Esophagus muscularis mucosa (tissue), 4 donors: ENCODE data around the gene CCNL2. TPM values are rescaled to one million over a fixed set of nuclear protein-coding genes. Genes with fewer than 3 reads are reported as not detected.
"Not testable (repeated sequence)": the region's sequence is repeated elsewhere in the genome, so short reads cannot be mapped to it uniquely, and the experiment has no call there.

Experiments used
- DNase-seq: peaks from one replicate; pipeline ENCODE4 v3.0.0-alpha.2; 2017; ENCODE audit errors: extremely low spot score
- H3K27ac ChIP-seq, 4 donors: fragments of 200-600 bp; sonication (generic); replicated peaks in 1 of 4; 1 replicate in 3 of 4; 2 replicates in 1 of 4; pipeline ENCODE4 v1.5.1; 2016 to 2019; ENCODE audit warnings: mild to moderate bottlenecking in 1 of 4
- H3K27me3 ChIP-seq, 4 donors: fragments of 200-600 bp; sonication (generic); one replicate each; pipeline versions ENCODE4 v1.5.1 to v1.6.0; 2016 to 2019
- H3K36me3 ChIP-seq, 4 donors: fragments of 200-600 bp; sonication (generic); one replicate each; pipeline ENCODE4 v1.5.1; 2016 to 2019
- H3K4me1 ChIP-seq, 4 donors: fragments of 200-600 bp; sonication (generic); one replicate each; pipeline ENCODE4 v1.5.1; 2016 to 2019
- H3K4me3 ChIP-seq, 4 donors: fragments of 200-600 bp; sonication (generic); 1 replicate in 2 of 4; 2 replicates in 2 of 4; pipeline ENCODE4 v1.5.1; 2016 to 2019; ENCODE audit warnings: mild to moderate bottlenecking in 4 of 4, moderate library complexity in 1 of 4
- H3K9me3 ChIP-seq, 4 donors: fragments of 200-600 bp; sonication (generic); 1 replicate in 3 of 4; 2 replicates in 1 of 4; pipeline ENCODE4 v1.5.1; 2016 to 2019
- CTCF ChIP-seq, 3 experiments: fragments of 200-600 bp in 2 of 3; fragments of 450-650 bp in 1 of 3; sonication (generic) in 2 of 3; IDR thresholded peaks; one replicate each; pipeline ENCODE4 v1.5.1; 2017 to 2019; ENCODE audit warnings: antibody characterized with exemption in 3 of 3, mild to moderate bottlenecking in 2 of 3, moderate library complexity in 1 of 3
- EP300 ChIP-seq: sonication (generic); formaldehyde crosslinking; IDR thresholded peaks from one replicate; pipeline ENCODE4 v1.6.1; 2017; ENCODE audit warnings: antibody characterized with exemption
- POLR2A ChIP-seq: fragments of 450-650 bp; IDR thresholded peaks from one replicate; pipeline ENCODE4 v1.6.1; 2017; ENCODE audit warnings: antibody characterized with exemption, moderate library complexity, mild to moderate bottlenecking, low read depth
- POLR2AphosphoS5 ChIP-seq, 2 donors: sonication (generic); formaldehyde crosslinking; IDR thresholded peaks; one replicate each; pipeline ENCODE4 v1.6.1; 2017; ENCODE audit warnings: antibody characterized with exemption in 2 of 2
- WGBS: methylation state at CpG from one replicate; pipeline ENCODE4 v1.1.5; 2018; 5-methylcytosine and 5-hydroxymethylcytosine counted together
- intact Hi-C: fragments of 100-400 bp; cut with DNase I; formaldehyde crosslinking; loops from one replicate; pipeline ENCODE4 v1.15.1; 2023
- total RNA-seq, 4 donors: library from RNA; depleted of rRNA; stranded (reverse); fragments of >200 nt; gene quantifications; one replicate each; pipeline versions ENCODE4 v1.1.0 to v1.2.1, GENCODE V29; 2016

The CCNL2 gene
- total RNA-seq, 4 donors from 2014 or later = 73.4 to 136 (median 108) TPM

GRCh38 chr1:1388078-1388472 lies 11.1 kb downstream of the CCNL2 start:
- Histone ChIP-seq H3K4me1 (peaks cover 0 to 6% (median 0%) of the 10 kb centered on the region in 4 donors), H3K27ac (no peak overlapping the region), H3K27me3 (no peaks in the 10 kb centered on the region), H3K36me3 (peaks cover 76 to 87% (median 85%) of the 10 kb centered on the region in 4 donors), H3K9me3 (no peaks in the 10 kb centered on the region), H3K4me3 (no peak overlapping the region)
- WGBS = 97% methylated on average over 16 of the region's 16 CpGs
- intact Hi-C loops = no loop called here
- TF ChIP-seq EP300 (no peak), CTCF (IDR thresholded peaks at IDR 0.05) (no peak), POLR2AphosphoS5 (IDR thresholded peaks at IDR 0.05) (no peak), POLR2A (no peak)
- DNase-seq = no peak

DNA sequence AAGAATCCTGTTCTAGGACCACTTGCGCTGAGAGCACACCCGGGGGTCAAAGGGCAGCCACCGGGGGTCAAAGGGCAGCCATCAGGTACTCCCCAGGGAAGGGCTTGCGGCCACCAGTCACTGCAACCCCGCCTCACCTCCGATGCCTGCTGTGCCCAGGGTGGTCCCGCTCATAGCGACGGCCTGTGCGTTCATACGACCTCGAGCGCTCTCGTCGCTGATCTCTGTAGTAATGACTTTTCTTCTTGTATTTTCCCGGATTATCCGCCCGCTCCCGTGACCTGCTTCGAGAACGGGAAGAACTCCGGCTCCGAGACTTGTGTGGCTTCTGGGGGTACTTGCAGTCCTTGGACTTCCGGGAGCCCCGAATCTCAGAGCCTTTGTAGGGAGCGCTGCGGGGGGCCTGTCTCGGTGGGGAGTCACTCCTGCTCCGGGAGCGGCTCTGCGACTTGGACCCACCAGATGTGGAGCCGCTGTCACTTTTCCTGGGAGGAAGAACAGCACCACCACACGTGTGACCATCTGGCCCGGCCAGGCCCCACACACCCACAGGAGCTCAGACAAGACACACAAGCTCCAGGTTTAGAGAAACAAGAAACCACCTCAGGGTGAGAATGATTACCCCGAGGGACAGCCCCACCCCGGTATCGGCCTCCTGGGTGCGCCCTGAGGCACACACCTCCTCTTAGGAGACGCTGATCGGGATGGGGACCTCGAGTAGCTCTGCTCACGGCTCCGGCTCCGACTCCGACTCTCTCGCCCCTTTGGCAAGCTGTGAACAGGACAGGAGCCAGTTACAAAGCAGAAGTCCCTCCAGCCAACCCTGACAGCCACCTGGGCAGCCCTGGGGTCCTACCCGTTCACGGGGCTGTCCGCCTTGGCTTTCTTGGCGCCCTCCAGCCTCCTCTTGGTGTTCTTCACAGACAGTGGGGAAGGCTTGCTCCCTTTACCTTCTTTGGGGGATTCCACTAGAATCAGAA lies 11.7 kb downstream of the CCNL2 start:
- DNase-seq = no peak
- Histone ChIP-seq H3K27ac (no peak overlapping the region), H3K27me3 (no peaks in the 10 kb centered on the region), H3K9me3 (no peaks in the 10 kb centered on the region), H3K36me3 (peaks cover 69 to 80% (median 78%) of the 10 kb centered on the region in 4 donors), H3K4me1 (peaks cover 0 to 6% (median 0%) of the 10 kb centered on the region in 4 donors), H3K4me3 (no peak overlapping the region)
- intact Hi-C loops = no loop called here
- WGBS = 95% methylated on average over 48 of the region's 50 CpGs
- no peak for TF ChIP-seq POLR2A
- TF ChIP-seq CTCF (IDR thresholded peaks at IDR 0.05) = no peak
- no peak for TF ChIP-seq POLR2AphosphoS5 (IDR thresholded peaks at IDR 0.05)
- no peak for TF ChIP-seq EP300

DNA sequence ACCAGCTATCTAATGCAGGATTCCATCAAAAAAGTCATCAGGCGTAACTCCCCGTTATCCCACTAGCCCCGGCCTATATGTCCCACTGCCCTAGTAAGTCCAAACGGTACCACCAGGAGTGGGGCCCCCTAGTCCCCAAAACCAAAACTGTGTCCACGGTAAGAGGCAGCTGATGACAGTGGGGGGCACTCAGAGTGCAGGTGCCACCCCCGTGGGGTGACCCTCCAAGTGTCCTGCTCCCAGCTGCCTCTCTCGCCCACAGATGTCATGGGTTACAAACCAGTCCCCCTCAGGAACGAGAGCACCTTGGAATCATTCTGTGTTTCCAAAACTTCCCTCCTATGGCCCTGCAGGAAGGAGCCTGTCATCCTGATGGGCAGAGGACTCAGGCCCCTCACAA lies 13.2 kb downstream of the CCNL2 start:
- Histone ChIP-seq H3K27me3 (no peaks in the 10 kb centered on the region), H3K4me3 (no peak overlapping the region), H3K4me1 (peaks cover 0 to under 1% (median 0%) of the 10 kb centered on the region in 4 donors), H3K9me3 (no peaks in the 10 kb centered on the region), H3K27ac (no peak overlapping the region), H3K36me3 (peaks cover 60 to 75% (median 74%) of the 10 kb centered on the region in 4 donors)
- no peak for DNase-seq
- TF ChIP-seq POLR2AphosphoS5 (IDR thresholded peaks at IDR 0.05) = no peak
- no peak for TF ChIP-seq CTCF (IDR thresholded peaks at IDR 0.05)
- TF ChIP-seq POLR2A = no peak
- WGBS = 85% methylated on average over 7 of the region's 8 CpGs
- intact Hi-C loops = no loop called here

GRCh38 chr1:1385339-1385738 lies 13.8 kb downstream of the CCNL2 start:
- DNase-seq, H3K27ac ChIP-seq, intact Hi-C loops, H3K4me3 ChIP-seq, H3K9me3 ChIP-seq, H3K27me3 ChIP-seq, H3K4me1 ChIP-seq: not testable (repeated sequence)
- 92% methylated on average over 26 of the region's 29 CpGs for WGBS
- H3K36me3 ChIP-seq = peaks cover 54 to 73% (median 69%) of the 10 kb centered on the region in 4 donors

DNA sequence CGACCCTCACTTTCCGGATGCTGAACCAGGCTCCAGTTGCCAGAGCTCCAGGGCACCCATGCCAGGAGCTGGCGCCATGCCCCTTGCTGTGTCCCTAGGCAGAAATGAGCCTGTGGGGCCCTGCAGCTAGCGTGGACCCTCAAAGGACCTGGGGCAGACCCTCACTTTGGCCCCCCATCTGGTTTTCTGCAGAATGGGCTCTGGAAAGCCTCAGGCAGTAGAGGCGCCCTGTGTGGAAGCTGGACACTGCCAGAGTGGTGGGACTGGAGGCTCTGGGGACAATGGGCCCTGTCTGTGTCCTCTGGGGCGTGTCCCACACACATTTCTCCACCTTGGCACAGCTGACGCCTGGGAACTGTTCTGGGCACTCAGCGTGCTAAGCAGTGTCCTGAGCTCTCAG lies 17.8 kb downstream of the CCNL2 start:
- H3K36me3 ChIP-seq = peaks cover 14 to 34% (median 28%) of the 10 kb centered on the region in 4 donors
- TF ChIP-seq POLR2A = no peak
- no peak for TF ChIP-seq POLR2AphosphoS5 (IDR thresholded peaks at IDR 0.05)
- no peak for TF ChIP-seq CTCF (IDR thresholded peaks at IDR 0.05)
- TF ChIP-seq EP300 = no peak
- H3K4me1 ChIP-seq = peaks cover 0 to 1% (median under 1%) of the 10 kb centered on the region in 4 donors
- H3K4me3 ChIP-seq = no peak overlapping the region
- H3K27me3 ChIP-seq = no peaks in the 10 kb centered on the region
- WGBS = 100% methylated on average over 3 of the region's 8 CpGs
- no peak for DNase-seq
- H3K9me3 ChIP-seq = no peaks in the 10 kb centered on the region
- intact Hi-C loops = no loop called here
- no peak overlapping the region for H3K27ac ChIP-seq
